MV-4-11 (cell line): ENCODE data around the gene ALCAM.
A peak's percentile ranks its signal among the peaks of the same experiment; 100 is the strongest.
"Not testable (repeated sequence)": the region's sequence is repeated elsewhere in the genome, so short reads cannot be mapped to it uniquely, and the experiment has no call there.

ENCODE experiments used
- DNase-seq: peaks from one replicate; lab custom pipeline; 2025; lab: John Stamatoyannopoulos, UW

Gene ALCAM

GRCh38 chr3:105584003-105584790, 217.5 kb downstream of the ALCAM start:
- DNase-seq: no peak

- DNase-seq: no peak
Measured at GRCh38 chr3:105593315-105593714, 226.6 kb downstream of the ALCAM start.

GRCh38 chr3:105594219-105594618, 227.5 kb downstream of the ALCAM start:
- DNase-seq: no peak

GRCh38 chr3:105598042-105598796, 231.5 kb downstream of the ALCAM start:
- DNase-seq: no peak

GRCh38 chr3:105599350-105599749, 232.6 kb downstream of the ALCAM start:
- DNase-seq: no peak

- DNase-seq: not testable (repeated sequence)
Measured at GRCh38 chr3:105601756-105602155, 235.0 kb downstream of the ALCAM start.

GRCh38 chr3:105602286-105602685, 235.6 kb downstream of the ALCAM start:
- DNase-seq: not testable (repeated sequence)

- not testable (repeated sequence) for DNase-seq
Measured at GRCh38 chr3:105603516-105603915, 236.8 kb downstream of the ALCAM start.

- no peak for DNase-seq
Measured at GRCh38 chr3:105606016-105606415, 239.3 kb downstream of the ALCAM start.

- DNase-seq: no peak
Measured at GRCh38 chr3:105608623-105609022, 241.9 kb downstream of the ALCAM start.

GRCh38 chr3:105610473-105610872, 243.8 kb downstream of the ALCAM start:
- no peak for DNase-seq

- no peak for DNase-seq
Measured at GRCh38 chr3:105611304-105612192, 244.8 kb downstream of the ALCAM start.

GRCh38 chr3:105613120-105613519, 246.4 kb downstream of the ALCAM start:
- DNase-seq: no peak

GRCh38 chr3:105614288-105615030, 247.8 kb downstream of the ALCAM start:
- no peak for DNase-seq

GRCh38 chr3:105615814-105616213, 249.1 kb downstream of the ALCAM start:
- no peak for DNase-seq

- DNase-seq: no peak
Measured at GRCh38 chr3:105616374-105617121, 249.8 kb downstream of the ALCAM start.

GRCh38 chr3:105618556-105618955, 251.8 kb downstream of the ALCAM start:
- no peak for DNase-seq

GRCh38 chr3:105619651-105620050, 252.9 kb downstream of the ALCAM start:
- no peak for DNase-seq

GRCh38 chr3:105620236-105620635, 253.5 kb downstream of the ALCAM start:
- DNase-seq: no peak

GRCh38 chr3:105622169-105622568, 255.5 kb downstream of the ALCAM start:
- DNase-seq: peak; percentile 7
